GM15510 (cell line): ENCODE measurements around the gene BSPRY.

Source experiments
- POLR2A ChIP-seq: IDR thresholded peaks from 3 replicates; pipeline ENCODE4 v1.6.1; 2011; ENCODE audit warnings: borderline replicate concordance; ENCODE audit not compliant: insufficient read length; ENCODE audit errors: extremely low read depth

BSPRY gene

DNA sequence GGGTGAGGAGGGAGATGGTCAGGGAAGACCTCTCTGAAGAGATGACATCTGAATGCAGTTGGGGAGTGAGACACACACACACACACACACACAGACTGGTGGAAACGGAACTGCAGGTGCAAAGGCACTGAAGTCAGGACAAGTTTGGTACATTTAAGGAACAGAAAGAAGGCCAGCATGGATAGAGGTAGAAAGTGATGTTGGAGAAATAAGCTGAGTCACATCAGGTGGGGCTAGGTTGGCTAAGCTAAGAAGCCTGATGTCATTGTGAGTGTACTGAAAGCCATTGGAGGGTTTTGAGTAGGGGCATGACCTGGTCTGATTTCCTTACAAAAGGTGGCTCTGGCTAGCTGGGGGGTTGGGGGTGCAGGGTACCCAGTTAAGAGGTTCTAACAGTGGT lies 3.1 kb downstream of the BSPRY start:
- no peak for TF ChIP-seq POLR2A

DNA sequence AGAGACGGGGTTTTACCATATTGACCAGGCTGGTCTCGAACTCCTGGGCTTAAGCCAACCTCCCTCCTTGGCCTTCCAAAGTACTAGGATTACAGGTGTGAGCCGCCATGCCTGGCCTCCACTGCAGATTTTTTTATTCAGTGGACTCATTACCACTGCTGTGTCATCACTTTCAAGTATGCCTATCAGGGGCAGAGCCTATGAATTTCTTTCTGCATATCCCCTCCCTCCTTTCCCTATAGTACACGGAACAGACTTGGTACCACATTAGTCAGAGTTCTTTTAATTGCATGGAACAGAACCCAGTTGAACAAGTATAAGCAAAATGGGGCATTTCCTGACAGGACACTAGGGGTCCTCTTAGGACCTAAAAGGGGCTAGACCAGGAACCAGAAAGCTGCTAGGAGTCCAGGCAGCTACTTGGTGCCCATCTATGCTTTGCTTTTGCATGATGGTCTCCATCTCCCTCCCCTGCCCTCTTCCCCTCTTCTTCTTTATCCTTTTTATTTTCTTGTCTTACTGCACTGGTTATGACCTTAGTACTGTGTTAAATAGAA lies 5.8 kb downstream of the BSPRY start:
- no peak for TF ChIP-seq POLR2A

DNA sequence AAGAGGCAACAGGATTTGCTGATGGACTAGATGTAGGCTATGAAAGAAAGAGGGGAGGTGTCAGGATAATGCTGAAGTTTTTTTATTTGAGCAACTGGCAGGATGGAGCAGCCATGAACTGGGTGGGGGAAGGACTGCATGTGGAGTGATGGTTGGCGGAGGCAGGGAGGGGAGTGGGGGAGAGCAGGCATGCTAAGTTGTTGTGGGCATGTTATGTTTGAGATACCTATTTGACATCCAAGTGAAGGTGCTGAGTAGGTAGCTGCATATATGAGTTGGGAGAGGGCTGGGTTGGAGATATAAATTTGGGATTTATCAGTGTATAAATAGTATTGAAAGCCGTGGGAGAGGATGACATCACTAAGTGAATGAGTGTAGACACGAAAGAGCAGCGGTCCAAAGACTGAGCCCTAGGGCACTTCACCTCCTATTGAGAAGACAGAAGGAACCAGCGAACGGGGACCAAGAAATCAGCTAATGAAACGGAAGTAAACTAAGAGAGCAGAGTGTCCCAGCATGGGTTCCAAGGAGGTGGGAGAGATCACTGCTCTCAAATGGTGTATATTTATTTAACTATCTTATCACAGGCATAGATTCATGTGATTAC lies 7.4 kb downstream of the BSPRY start:
- no peak for TF ChIP-seq POLR2A

DNA sequence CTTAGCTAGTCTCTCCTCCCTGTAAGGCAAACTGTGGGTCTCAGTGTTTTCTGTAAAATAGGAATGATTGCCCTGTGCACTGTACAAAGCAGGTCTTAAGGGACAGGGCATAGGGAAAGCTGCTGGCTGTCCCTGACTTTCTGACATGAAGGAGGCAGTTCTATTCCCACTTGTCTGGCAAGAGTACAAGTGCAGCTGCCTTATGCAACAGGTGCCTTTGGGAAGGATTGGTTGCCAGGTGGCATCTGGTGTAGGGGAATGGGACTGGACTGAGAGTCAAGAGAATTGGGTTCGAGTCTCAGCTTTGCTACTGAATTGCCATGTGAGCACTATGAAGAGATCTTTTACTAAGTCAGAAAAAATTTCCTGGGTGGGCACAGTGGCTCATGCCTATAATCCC lies 10.0 kb downstream of the BSPRY start:
- no peak for TF ChIP-seq POLR2A

DNA sequence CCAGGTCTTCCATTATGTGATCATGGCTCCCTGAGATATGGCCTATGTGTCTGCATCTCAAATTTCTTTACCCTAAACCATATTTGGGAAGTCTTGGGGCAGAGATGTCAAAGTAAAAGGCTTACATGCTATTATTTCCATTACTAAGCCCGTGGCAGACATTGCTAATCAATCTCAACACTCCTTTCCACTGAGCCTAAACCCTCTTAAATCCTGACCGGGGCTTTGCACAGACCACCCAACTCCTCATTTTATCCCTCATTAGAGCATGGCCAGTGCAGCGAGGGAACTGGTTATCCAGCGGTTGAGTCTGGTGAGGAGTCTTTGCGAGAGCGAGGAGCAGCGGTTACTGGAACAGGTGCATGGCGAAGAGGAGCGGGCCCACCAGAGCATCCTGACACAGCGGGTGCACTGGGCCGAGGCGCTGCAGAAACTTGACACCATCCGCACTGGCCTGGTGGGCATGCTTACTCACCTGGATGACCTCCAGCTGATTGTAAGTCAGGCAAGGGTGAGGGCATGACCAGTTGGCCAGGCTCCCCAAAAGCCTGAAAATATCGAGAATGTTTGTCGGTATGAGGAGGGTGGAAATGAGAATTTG lies 11.0 kb downstream of the BSPRY start:
- no peak for TF ChIP-seq POLR2A

DNA sequence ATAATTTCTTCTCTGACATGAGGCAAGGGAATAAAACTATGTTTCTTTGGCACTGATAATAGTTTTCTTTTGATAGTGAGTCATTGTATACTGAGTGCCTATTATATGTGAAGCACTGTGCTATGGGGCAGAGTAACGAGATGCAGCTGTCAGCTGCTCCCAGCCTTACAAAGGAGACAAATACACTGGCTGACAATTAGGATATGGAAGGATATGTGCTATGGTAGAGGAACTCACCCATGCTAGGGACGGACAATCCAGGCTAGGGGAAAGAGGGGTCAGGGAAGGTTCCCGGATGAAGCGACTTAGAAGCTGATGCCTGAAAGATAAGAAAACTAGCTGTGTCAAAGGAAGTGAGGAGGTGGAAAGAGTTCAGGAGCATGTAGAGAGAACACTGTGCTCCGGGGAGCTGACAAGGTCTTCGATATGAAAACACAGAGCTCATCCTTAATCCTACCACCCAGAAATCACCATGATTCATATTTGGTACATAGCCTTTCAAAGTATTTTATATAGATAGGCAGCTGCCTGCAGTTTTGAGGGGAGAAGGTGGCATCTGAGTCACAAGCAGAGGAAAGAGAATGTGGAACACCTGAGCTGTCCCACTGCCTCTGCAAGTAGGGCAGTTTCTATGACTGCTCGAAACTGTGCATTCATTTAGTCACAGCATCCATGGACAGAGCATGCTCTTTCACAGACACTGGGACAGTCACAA lies 12.1 kb downstream of the BSPRY start:
- no peak for TF ChIP-seq POLR2A

DNA sequence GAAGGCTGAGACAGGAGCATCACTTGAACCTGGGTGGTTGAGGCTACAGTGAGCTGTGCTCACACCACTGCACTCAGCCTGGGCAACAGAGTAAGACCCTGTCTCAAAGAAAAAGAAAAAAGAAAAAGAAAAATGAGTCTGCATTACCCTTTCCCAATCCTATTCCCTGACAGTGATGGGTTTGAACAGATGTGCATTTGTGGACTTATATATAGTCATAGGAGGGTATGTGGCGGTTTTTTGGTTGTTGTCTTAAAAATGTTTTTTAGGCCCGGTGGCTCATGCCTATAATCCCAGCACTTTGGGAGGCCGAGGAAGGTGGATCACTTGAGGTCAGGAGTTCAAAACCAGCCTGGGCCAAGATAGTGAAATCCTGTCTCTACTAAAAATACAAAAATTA lies 14.0 kb downstream of the BSPRY start:
- no peak for TF ChIP-seq POLR2A

DNA sequence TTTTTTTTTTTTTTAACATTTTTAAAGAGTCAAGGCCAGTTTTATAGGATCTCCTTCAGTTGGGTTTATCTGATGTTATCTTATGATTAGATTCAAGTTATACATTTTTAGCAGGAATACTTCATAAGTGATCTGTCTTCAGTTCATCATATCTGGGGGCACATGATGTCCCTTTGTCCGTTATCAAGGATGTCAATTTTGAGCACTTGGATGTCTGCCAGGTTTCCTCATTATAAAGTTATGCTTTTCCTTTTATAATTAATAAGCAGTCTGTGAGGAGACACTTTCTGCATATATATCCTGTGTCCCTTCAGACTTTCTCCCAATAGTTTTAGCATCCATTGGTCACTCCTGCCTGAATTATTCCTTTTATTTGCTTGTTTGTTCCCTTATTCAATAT lies 15.6 kb downstream of the BSPRY start:
- TF ChIP-seq POLR2A = no peak

DNA sequence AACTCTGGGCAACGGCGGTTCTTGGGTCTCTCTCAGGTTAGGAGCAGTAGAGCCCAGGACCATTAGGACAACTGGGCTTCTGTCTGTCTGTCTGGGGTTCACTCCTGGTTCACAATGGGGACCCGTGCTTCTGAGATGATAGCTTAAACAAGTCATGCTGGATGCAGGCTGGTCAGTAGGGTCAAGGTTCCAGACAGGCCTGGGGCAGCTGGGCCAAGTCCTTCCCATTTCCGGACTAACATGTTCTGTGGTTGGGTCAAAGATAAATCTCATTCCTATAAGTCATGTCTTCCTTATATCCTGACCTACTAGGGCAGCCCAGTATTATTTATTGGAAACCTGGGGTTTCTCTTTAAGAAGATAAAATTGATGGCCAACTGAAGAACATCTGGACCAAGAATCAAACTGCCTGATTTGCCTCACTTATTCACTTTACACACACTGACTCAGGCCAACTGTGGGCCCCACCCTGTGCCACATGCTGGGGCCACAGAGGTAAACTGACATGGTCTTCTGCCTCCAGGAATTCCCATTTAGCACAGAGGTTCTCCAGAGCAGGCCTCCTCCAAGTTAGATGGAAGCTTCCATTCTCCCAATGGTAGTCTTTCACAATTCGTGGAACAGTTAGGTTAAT lies 19.1 kb downstream of the BSPRY start:
- no peak for TF ChIP-seq POLR2A

DNA sequence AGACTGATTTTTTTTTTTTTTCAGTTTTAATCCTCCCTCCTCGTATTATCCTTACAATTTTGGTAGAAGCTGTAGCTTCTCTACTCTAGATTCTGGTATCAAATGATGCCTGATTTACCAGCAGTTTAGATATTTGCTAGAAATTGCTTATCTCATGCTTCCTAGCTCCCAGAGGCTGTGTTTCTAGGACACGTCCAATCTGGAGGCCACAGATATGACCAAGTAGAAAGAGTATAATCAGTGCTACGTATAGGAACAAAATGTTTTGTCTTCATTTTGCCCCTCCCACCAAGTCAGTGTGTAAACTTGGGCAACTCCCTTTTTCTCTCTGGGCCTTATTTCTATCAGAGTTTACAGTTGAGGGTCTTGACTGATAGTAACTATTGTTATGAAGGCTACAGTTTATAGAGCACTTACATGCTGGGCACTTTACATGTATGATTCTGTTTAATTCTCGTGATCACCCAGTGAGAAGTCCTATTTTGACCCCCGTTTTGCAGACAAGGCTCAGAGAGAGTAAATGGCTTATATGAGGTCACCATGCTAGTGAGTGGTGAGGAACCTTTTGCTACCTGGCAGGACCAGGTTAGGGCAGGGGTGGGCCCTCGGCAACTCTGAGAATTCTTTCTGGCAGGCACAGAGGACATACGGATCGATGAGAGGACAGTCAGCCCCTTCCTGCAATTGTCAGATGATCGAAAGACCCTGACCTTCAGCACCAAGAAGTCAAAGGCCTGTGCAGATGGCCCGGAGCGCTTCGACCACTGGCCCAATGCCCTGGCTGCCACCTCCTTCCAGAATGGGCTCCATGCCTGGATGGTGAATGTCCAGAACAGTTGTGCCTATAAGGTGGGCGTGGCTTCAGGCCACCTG lies 19.9 kb downstream of the BSPRY start:
- TF ChIP-seq POLR2A = no peak

DNA sequence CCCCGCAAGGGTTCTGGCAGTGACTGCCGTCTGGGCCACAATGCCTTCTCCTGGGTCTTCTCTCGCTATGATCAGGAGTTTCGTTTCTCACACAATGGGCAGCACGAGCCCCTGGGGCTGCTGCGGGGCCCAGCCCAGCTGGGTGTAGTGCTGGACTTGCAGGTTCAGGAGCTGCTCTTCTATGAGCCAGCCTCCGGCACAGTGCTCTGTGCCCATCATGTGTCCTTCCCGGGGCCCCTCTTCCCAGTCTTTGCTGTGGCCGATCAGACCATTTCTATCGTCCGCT lies 20.5 kb downstream of the BSPRY start:
- no peak for TF ChIP-seq POLR2A

DNA sequence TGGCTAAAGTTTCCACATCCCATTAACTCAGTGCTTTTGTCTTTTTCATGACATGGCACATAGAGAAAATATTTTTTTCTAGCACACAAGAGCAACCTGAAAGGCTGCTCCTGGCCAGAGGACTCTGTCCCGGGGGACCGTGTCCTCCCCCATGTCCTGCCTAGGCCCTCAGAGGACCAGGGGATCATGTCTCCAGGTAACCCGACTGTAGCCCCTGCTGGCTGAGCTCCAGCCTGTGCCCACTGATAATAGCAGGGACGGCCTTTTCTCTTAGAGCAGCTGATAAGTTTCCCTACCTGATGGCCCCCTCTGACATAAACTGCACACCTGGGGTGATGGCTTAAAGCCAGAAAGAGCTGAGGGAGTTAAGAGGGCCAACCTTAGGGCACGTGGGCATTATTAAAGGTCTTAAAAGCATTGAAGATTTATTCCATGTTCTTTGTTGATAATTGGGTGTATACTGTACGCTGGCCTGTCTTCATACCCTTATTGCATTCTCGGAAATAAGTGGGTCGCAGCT lies 21.5 kb downstream of the BSPRY start:
- no peak for TF ChIP-seq POLR2A

DNA sequence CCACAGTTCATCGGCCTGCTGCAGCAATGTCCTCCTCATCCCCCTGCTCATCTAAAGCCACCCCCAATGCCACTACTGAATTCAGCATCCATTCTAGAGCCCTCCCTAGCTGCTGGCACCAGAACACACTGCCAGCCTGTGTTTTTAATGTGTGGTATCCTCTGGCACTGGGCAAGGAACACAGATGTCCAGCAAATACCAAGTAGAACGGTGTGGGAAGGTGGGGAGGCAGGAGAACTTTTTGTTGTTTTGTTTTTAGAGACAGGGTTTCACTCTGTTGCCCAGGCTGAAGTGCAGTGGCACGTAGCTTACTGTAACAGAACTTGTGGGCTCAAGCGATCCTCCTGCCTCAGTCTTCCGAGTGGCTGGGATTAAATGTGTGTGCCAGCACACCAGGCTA lies 22.7 kb downstream of the BSPRY start:
- no peak for TF ChIP-seq POLR2A

DNA sequence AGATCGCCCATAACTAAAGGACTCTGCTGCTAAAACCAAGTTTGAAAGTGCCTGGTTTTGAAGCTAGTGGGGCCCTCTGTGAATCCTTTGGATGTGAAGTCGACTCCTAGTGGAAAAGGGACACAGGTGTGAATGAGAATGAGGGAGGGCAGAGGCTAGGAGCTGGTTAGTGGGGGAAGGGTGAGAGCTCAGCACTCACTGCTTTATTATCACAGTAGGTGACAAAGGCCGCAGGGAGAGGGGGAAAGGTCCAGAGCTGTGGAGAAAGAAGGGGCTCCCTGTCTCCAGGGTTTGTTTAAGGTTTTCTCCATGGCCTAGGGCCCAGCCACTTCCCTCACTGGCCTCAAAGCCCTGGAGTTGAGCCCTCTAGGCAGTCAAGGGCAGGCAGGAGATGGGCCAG lies 23.9 kb downstream of the BSPRY start:
- no peak for TF ChIP-seq POLR2A
